Adipocyte (in vitro differentiated cells): ENCODE data around the gene CD109.
A peak's percentile ranks its signal among the peaks of the same experiment; 100 is the strongest.

Experiments used
- DNase-seq: peaks from one replicate; pipeline ENCODE4 v3.0.0-alpha.2; 2015; ENCODE audit warnings: low read depth
- H3K27me3 ChIP-seq: replicated peaks from 2 replicates; pipeline ENCODE4 v1.7.0; 2013; ENCODE audit warnings: mild to moderate bottlenecking, low read length, moderate library complexity; ENCODE audit not compliant: control insufficient read depth, insufficient read depth
- H3K36me3 ChIP-seq: 2 replicates; pipeline ENCODE4 v1.7.0; 2013; ENCODE audit warnings: low read length, mild to moderate bottlenecking, moderate library complexity; ENCODE audit not compliant: control insufficient read depth, insufficient read depth, severe bottlenecking
- H3K4me1 ChIP-seq: 2 replicates; pipeline ENCODE4 v1.7.0; 2013; ENCODE audit warnings: mild to moderate bottlenecking, low read length, moderate library complexity; ENCODE audit not compliant: control insufficient read depth, insufficient read depth
- H3K4me3 ChIP-seq: 2 replicates; pipeline ENCODE4 v1.7.0; 2013; ENCODE audit warnings: mild to moderate bottlenecking, low read length, moderate library complexity
- H3K9ac ChIP-seq: 2 replicates; pipeline ENCODE4 v1.7.0; 2013; ENCODE audit warnings: mild to moderate bottlenecking, low read length, moderate library complexity
- H3K9me3 ChIP-seq: 2 replicates; pipeline ENCODE4 v1.7.0; 2013; ENCODE audit warnings: mild to moderate bottlenecking, low read length, moderate library complexity; ENCODE audit not compliant: control insufficient read depth

CD109 gene

DNA sequence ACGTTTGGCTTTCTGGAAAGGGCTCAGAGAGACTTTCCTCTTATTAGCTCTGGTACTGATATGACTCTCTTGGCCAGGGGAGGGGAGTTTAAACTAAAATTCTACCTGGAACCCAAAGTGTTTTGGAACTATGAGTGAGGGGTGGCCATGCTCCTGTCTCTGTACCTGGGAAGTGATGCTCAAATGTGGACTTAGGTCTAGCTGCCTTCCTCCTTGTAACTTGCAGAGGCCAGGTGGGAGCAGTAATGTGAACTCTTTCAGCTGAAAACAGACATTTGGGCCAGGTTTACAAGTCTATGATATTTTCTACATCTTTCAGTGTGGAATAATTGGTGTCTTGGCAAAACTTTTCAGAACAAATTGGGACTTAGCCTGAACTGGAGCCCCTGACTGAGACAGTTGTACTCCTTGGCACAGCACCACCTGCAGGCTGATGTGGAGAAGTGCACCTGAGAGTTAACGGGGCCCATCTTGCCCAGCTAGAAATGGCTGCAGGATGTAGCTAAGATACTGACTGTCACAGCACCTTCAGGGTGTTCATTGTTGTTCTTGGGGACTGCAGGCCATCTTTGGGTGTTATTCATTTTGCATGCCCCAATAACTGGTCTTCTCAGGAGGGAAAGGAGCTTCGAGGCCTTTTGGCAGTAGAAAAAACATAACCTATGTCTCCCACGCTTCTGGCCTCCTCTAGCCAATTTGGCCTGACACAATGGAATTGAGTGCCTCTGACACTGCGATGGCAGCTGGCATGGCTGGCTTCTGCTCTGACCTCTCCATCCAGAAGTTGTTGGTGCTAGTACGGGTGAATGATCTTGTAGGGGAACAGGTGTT, 37.1 kb downstream of the CD109 start:
- H3K9ac ChIP-seq = peak overlapping the region; percentile 35
- H3K27me3 ChIP-seq = no peaks in the 10 kb centered on the region
- peaks cover 23% of the 10 kb centered on the region for H3K36me3 ChIP-seq
- peak; percentile 92 for DNase-seq
- no peaks in the 10 kb centered on the region for H3K9me3 ChIP-seq
- H3K4me3 ChIP-seq = no peak overlapping the region
- H3K4me1 ChIP-seq = peaks cover 5% of the 10 kb centered on the region

DNA sequence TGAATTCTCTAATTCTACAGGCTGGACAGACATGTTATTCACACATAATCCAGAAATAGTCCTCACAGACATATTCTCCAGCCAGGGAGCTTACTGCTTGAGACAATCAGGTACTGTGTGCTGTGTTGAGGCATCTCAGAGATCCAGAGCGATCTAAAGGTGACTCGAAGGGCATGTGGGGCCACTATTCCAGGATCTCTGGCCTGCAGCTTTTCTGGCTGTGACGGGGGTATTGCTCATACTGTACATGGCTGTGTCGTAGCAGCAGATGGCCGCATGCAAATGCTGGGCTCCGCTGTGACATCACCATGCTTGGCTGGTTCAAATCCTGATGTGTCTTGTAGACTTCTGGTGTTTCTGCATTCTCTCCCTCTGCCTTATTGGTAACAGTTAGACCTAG, 37.8 kb downstream of the CD109 start:
- DNase-seq = no peak
- peaks cover 5% of the 10 kb centered on the region for H3K4me1 ChIP-seq

DNA sequence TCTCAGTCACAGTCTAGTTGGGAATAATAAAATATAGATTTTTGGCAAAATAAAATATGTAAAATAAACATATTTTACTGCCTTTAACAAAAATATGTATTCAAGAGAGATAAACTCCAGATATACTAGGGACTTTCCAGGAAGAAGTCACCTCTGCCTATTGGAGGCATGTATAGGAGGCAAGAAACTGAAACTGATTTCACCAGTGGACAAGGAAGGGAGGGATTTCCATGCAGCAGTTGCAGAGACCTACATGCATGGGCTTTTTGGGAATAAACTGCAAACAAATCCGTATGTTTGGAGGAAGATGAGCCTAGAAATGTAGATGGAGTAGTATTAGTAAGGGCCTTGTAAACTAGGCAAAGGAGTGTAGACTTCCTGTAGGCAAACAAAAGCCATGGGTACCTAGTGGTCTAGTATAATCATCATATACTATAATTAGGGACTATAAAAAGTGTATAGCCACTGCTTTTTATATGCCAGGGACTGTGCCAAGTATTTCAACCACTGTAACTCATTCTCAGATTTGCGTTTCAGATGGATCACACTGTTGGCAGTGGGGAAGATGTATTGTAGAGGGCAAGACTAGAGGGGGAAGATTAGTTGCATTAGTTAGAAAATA, 38.9 kb downstream of the CD109 start:
- Histone ChIP-seq H3K4me3 (no peak overlapping the region), H3K4me1 (peaks cover 5% of the 10 kb centered on the region), H3K36me3 (peaks cover 23% of the 10 kb centered on the region), H3K9me3 (no peaks in the 10 kb centered on the region), H3K27me3 (no peaks in the 10 kb centered on the region), H3K9ac (no peak overlapping the region)
- no peak for DNase-seq

More for the DNA sequence above, 37.8 kb downstream of the CD109 start:
- Histone ChIP-seq H3K36me3 (peaks cover 23% of the 10 kb centered on the region), H3K27me3 (no peaks in the 10 kb centered on the region), H3K4me3 (no peak overlapping the region), H3K9me3 (no peaks in the 10 kb centered on the region), H3K9ac (no peak overlapping the region)

DNA sequence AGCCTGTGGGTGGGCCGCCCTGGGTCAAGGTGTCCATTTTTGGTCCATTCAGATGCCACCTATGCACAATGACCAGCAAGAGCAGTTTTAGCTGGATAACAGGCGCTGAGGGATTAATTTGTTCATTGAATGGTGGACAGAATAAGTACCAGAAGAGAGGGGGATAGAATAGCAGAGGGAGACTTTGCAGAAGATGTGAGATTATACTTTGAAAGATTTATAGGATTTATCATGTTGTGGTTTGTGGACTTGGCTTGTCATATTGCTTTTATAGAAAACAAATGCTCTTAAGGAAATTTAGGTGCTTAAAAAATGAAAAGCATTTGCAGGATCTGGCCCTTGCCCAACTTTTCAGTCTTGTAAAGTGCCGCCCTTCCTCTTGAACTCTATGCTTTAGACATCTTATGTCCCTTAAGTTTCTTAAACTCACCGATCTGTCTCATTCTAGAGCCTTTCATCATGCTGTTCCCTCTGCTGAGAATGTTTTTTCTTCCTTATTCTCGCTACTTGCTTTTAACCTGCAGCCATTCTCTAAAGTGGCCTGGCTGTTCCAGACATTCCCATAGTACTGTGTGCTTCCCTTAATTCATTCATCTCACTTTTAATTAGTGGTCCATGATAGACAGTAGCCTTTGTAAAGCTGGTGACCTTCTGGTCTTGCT, 42.5 kb downstream of the CD109 start:
- Histone ChIP-seq H3K4me1 (peaks cover 5% of the 10 kb centered on the region), H3K27me3 (no peaks in the 10 kb centered on the region), H3K9me3 (no peaks in the 10 kb centered on the region), H3K36me3 (peaks cover 6% of the 10 kb centered on the region), H3K9ac (no peak overlapping the region), H3K4me3 (no peak overlapping the region)
- DNase-seq = no peak

DNA sequence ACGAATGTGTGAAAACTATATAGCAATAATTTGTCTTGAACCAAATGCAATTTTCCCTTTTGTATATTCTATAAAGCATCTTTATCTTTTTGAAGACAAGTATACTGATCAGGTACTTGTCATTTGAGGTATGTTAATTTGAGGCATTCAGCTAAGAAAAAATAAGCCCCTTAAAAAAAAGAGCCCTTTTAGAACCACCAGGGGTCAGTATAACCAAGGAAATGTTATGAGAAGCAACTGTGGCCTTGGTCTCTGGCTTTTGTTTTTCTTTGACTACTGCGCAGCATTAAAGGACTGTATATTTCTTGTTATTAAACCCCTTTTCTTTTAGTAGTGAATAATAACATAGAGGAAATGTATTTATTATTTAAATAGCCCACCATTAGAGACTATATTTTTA, 43.1 kb downstream of the CD109 start:
- Histone ChIP-seq H3K4me1 (peaks cover 5% of the 10 kb centered on the region), H3K9me3 (no peaks in the 10 kb centered on the region), H3K36me3 (peaks cover 6% of the 10 kb centered on the region), H3K27me3 (no peaks in the 10 kb centered on the region), H3K4me3 (no peak overlapping the region), H3K9ac (no peak overlapping the region)
- DNase-seq = peak; percentile 86

DNA sequence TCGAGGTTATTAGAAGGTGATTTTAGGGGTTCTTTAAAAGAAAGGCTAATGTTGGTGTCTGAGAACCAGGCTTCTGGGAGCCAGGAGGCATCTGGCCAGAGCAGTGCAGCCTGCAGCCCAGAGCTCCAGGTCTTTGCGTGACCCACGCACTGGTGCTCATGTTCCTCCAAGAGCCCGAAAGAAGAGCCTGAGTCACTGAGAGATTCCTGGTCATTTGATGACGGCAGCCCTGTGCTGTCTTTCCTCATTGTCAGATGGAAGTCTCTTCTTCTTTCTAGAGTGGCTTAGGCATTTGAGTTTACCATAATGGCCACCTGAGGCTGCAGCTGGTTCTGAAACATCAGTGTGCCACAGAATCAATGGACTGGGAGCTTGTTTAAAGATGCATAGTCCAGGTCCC, 46.4 kb downstream of the CD109 start:
- Histone ChIP-seq H3K9me3 (no peaks in the 10 kb centered on the region), H3K36me3 (peaks cover 3% of the 10 kb centered on the region), H3K4me3 (no peak overlapping the region), H3K4me1 (peaks cover 11% of the 10 kb centered on the region), H3K27me3 (no peaks in the 10 kb centered on the region), H3K9ac (no peak overlapping the region)
- DNase-seq = no peak

DNA sequence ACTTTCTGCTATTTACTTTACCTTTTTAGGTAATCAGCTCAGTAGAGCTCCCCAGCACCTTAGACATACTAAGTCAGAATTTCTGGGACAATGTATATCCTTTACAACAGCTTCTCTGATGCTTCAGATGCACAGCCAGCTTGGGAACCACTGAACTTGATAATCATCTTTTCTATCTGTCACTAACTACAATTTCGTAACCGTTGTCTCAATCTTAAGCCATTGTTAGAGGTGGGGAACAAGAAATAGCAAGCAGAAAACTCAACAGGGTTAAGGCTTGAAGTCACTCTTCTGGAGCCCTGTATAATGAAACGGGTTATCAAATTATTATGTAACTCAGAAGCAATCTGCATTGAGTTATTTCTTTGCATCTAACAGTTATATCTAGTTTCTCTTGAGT, 47.1 kb downstream of the CD109 start:
- H3K4me1 ChIP-seq = peaks cover 13% of the 10 kb centered on the region
- H3K9ac ChIP-seq = no peak overlapping the region
- no peak for DNase-seq
- H3K4me3 ChIP-seq = no peak overlapping the region
- peaks cover 3% of the 10 kb centered on the region for H3K36me3 ChIP-seq
- H3K9me3 ChIP-seq = no peaks in the 10 kb centered on the region
- no peaks in the 10 kb centered on the region for H3K27me3 ChIP-seq

DNA sequence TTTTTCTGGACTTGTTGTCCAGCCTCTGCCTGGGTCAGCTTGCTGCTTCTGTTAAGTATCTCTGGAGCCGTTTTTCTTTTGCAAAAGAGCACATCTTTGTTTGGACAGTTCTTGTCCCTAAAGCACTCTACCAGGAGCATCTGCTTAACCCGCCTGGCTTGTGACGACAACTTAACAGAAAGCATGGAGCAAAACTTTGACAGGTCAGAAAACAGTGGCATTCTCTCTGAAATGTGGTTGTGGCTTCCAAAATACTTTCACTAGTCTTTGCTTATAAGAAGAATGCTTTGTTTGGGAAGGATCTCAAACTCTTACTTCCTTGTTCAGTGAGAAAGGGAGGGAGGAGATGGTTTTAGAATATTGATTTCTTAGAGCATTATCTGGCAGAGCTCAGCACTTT, 47.6 kb downstream of the CD109 start:
- no peaks in the 10 kb centered on the region for H3K27me3 ChIP-seq
- H3K9me3 ChIP-seq = no peaks in the 10 kb centered on the region
- H3K36me3 ChIP-seq = peaks cover 3% of the 10 kb centered on the region
- H3K4me1 ChIP-seq = peaks cover 13% of the 10 kb centered on the region
- peak; percentile 19 for DNase-seq
- no peak overlapping the region for H3K4me3 ChIP-seq
- no peak overlapping the region for H3K9ac ChIP-seq

DNA sequence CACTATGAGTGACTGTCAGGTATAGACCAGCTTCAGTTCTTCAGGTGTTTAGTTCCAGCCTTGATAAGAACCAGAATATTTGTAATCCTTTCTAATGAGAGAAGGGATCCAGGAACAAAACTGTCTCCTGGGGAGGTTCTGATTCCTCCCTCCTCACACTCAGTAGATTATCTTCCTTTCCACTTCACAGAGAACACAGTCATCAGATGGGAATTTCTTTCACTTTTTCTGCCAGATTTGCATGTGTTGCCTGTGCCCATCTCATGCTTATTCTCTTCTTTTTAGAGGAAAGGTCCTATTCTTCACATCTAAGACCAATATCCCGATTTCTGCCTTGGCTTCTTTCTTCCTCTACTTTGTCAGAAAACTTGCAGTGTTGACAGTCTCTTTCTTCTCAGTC, 50.8 kb downstream of the CD109 start:
- H3K4me3 ChIP-seq = peak overlapping the region; percentile 57
- peaks cover 13% of the 10 kb centered on the region for H3K4me1 ChIP-seq
- H3K36me3 ChIP-seq = peaks cover 8% of the 10 kb centered on the region
- H3K9me3 ChIP-seq = no peaks in the 10 kb centered on the region
- H3K9ac ChIP-seq = no peak overlapping the region
- DNase-seq = peak; percentile 39
- no peaks in the 10 kb centered on the region for H3K27me3 ChIP-seq

DNA sequence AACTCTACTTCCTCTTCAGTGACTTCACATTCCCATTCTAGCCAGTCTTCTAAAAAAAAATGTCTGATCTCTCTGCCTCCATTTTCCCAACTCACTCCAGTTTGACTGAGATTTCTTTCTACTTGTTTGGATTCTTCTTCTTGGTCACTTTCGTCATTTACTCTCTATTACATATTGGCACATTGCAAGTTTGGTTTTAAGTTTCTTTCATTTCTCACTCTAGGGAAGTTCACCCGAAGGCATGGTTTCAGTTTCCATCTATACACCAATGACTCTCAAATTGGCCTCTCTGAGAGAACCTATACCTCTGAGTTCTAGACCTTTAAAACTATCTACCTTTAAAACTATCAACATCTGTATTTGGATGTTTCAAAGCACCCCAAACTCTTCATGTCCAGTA, 51.3 kb downstream of the CD109 start:
- Histone ChIP-seq H3K36me3 (peaks cover 13% of the 10 kb centered on the region), H3K27me3 (no peaks in the 10 kb centered on the region), H3K4me1 (peaks cover 13% of the 10 kb centered on the region), H3K4me3 (peak overlapping the region; percentile 57), H3K9ac (no peak overlapping the region), H3K9me3 (no peaks in the 10 kb centered on the region)
- DNase-seq = no peak

DNA sequence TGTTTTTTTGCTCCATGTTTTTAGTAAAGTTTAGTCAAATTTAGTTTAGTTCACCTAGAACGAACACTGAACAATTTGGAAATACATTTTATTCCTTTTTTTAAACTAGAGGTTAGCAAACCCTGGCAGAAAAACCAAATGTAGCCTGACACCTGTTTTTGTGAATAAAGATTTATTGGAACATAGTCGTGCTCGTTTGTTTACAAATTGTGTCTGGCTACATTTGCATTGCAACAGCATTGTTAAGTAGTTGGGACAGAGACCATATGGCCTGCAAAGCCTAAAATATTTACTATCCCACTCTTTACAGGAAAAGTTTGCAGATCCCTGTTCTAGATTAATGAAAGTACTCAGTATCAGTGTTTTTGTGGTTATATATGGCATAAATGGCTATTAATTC, 56.9 kb downstream of the CD109 start:
- Histone ChIP-seq H3K4me1 (no peaks in the 10 kb centered on the region), H3K9me3 (no peaks in the 10 kb centered on the region), H3K4me3 (no peak overlapping the region), H3K27me3 (no peaks in the 10 kb centered on the region), H3K36me3 (peaks cover 14% of the 10 kb centered on the region), H3K9ac (no peak overlapping the region)
- DNase-seq = no peak
